IMR-90 (cell line): ENCODE results near the gene BPIFA1. TPM values are rescaled to one million over a fixed set of nuclear protein-coding genes. Genes with fewer than 3 reads are reported as not detected.

Source experiments
- ATAC-seq: fragments of 200-7000 bp; cut with Tn5 transposase; 2 replicates; pipeline ENCODE4 v1.9.1; 2020; ENCODE audit warnings: low read depth, mild to moderate bottlenecking, moderate library complexity
- BruUV-seq: library from RNA; stranded (reverse); fragments of 400-500 nt; replicated peaks from 2 replicates; lab custom pipeline; 2021; lab: Mats Ljungman, UMichigan
- CTCF ChIA-PET: fragments of 300-600 bp; formaldehyde crosslinking; extraction: SDS; loops from one replicate; lab custom pipeline; 2021; ENCODE audit warnings: antibody characterized with exemption; lab: Yijun Ruan, JAX
- POLR2A ChIA-PET: fragments of 300-600 bp; sonication (Branson Sonifier 250); formaldehyde crosslinking; loops from one replicate; lab custom pipeline; 2022; ENCODE audit warnings: antibody characterized with exemption; ENCODE audit not compliant: unreplicated experiment; lab: Charles Lee
- DNase-seq: peaks from one replicate; pipeline ENCODE4 v3.0.0; 2013
- H2AFZ ChIP-seq: replicated peaks from 2 replicates; pipeline ENCODE3; 2013; ENCODE audit warnings: low read length, mild to moderate bottlenecking; ENCODE audit not compliant: poor library complexity
- H2AK5ac ChIP-seq: 2 replicates; pipeline ENCODE4 v1.6.1; 2013; ENCODE audit warnings: low read depth, low read length, inconsistent platforms
- H2AK9ac ChIP-seq: replicated peaks from 2 replicates; pipeline ENCODE3; 2013; ENCODE audit warnings: mild to moderate bottlenecking, low read depth, low read length, moderate library complexity; ENCODE audit not compliant: poor library complexity
- H2BK120ac ChIP-seq: 2 replicates; pipeline ENCODE4 v1.6.1; 2013; ENCODE audit warnings: low read depth, low read length, inconsistent platforms
- H2BK15ac ChIP-seq: 3 replicates; pipeline ENCODE4 v1.6.1; 2013; ENCODE audit warnings: low read depth, low read length, inconsistent platforms
- H2BK20ac ChIP-seq: 2 replicates; pipeline ENCODE4 v1.6.1; 2013; ENCODE audit warnings: low read depth, mild to moderate bottlenecking, inconsistent platforms, low read length, moderate library complexity
- H2BK5ac ChIP-seq: 2 replicates; pipeline ENCODE4 v1.6.1; 2013; ENCODE audit warnings: mild to moderate bottlenecking, low read depth, low read length, inconsistent platforms; ENCODE audit not compliant: poor library complexity, severe bottlenecking
- H3K14ac ChIP-seq: replicated peaks from 2 replicates; pipeline ENCODE4 v1.6.1; 2013; ENCODE audit warnings: low read depth, low read length, inconsistent platforms
- H3K18ac ChIP-seq: 2 replicates; pipeline ENCODE4 v1.6.1; 2013; ENCODE audit warnings: low read depth, low read length, control low read depth
- H3K23ac ChIP-seq: 2 replicates; pipeline ENCODE4 v1.6.1; 2013; ENCODE audit warnings: low read depth, low read length, inconsistent platforms
- H3K27ac ChIP-seq: 2 replicates; pipeline ENCODE4 v1.5.1; 2013; ENCODE audit warnings: mild to moderate bottlenecking, control low read depth, low read length; ENCODE audit not compliant: insufficient read depth
- H3K27me3 ChIP-seq: 2 replicates; pipeline ENCODE4 v1.6.1; 2013; ENCODE audit warnings: low read length; ENCODE audit not compliant: control insufficient read depth, insufficient read depth
- H3K36me3 ChIP-seq: 2 replicates; pipeline ENCODE4 v1.6.1; 2013; ENCODE audit warnings: low read length, mixed read lengths; ENCODE audit not compliant: control insufficient read depth, insufficient read depth
- H3K4ac ChIP-seq: 2 replicates; pipeline ENCODE4 v1.6.1; 2013; ENCODE audit warnings: low read depth, low read length, inconsistent platforms
- H3K4me1 ChIP-seq: 2 replicates; pipeline ENCODE4 v1.6.1; 2013; ENCODE audit warnings: low read length, mixed read lengths; ENCODE audit not compliant: control insufficient read depth, insufficient read depth
- H3K4me2 ChIP-seq: 2 replicates; pipeline ENCODE4 v1.6.1; 2013; ENCODE audit warnings: low read depth, mild to moderate bottlenecking, control low read depth, low read length, moderate library complexity
- H3K4me3 ChIP-seq: 2 replicates; pipeline ENCODE4 v1.5.1; 2013; ENCODE audit warnings: low read depth, mild to moderate bottlenecking, control low read depth, low read length, moderate library complexity; ENCODE audit not compliant: insufficient read depth
- H3K56ac ChIP-seq: 2 replicates; pipeline ENCODE4 v1.6.1; 2013; ENCODE audit warnings: low read length, inconsistent platforms; ENCODE audit not compliant: insufficient read depth; ENCODE audit errors: extremely low read depth
- H3K79me1 ChIP-seq, 2 experiments: 2 replicates each; pipeline ENCODE4 v1.6.1; 2013; ENCODE audit warnings: low read length in 2 of 2, inconsistent platforms in 1 of 2, low read depth in 1 of 2
- H3K9ac ChIP-seq: 2 replicates; pipeline ENCODE4 v1.6.1; 2013; ENCODE audit warnings: low read depth, low read length, control low read depth
- H3K9me1 ChIP-seq: 2 replicates; pipeline ENCODE4 v1.6.1; 2013; ENCODE audit warnings: low read length, inconsistent platforms; ENCODE audit not compliant: insufficient read depth
- H3K9me3 ChIP-seq: 2 replicates; pipeline ENCODE4 v1.6.1; 2013; ENCODE audit warnings: low read length; ENCODE audit not compliant: control insufficient read depth, insufficient read depth
- H4K20me1 ChIP-seq: 2 replicates; pipeline ENCODE4 v1.6.1; 2013; ENCODE audit warnings: low read length, inconsistent platforms; ENCODE audit not compliant: insufficient read depth
- H4K5ac ChIP-seq: 2 replicates; pipeline ENCODE4 v1.6.1; 2013; ENCODE audit warnings: mild to moderate bottlenecking, low read depth, low read length, control low read depth
- H4K8ac ChIP-seq, 2 experiments: 2 replicates each; pipeline ENCODE4 v1.6.1; 2013; ENCODE audit warnings: low read depth in 2 of 2, low read length in 2 of 2, control low read depth in 1 of 2, inconsistent platforms in 1 of 2
- H4K91ac ChIP-seq: 2 replicates; pipeline ENCODE4 v1.6.1; 2013; ENCODE audit warnings: low read depth, low read length, inconsistent platforms; ENCODE audit not compliant: insufficient read depth
- CHD1 ChIP-seq: IDR thresholded peaks from 2 replicates; pipeline ENCODE4 v1.6.1; 2012; ENCODE audit warnings: low read depth, low read length, improper control_type of control experiment
- MXI1 ChIP-seq: IDR thresholded peaks from 2 replicates; pipeline ENCODE4 v1.6.1; 2012; ENCODE audit warnings: low read depth, mild to moderate bottlenecking, low read length, moderate library complexity, borderline replicate concordance
- SMC3 ChIP-seq: fragments of 150-350 bp; IDR thresholded peaks from 2 replicates; pipeline ENCODE4 v1.6.1; 2016; ENCODE audit warnings: low read depth, mild to moderate bottlenecking, antibody characterized with exemption, low read length, moderate library complexity
- WGBS, 2 experiments: methylation state at CpG; one replicate each; pipeline versions ENCODE4 v1.1.5 to v1.1.7; 2013; ENCODE audit warnings: missing lambda C conversion rate in 2 of 2; ENCODE audit not compliant: insufficient read length in 1 of 2; ENCODE audit errors: extremely low coverage in 2 of 2; 5-methylcytosine and 5-hydroxymethylcytosine counted together
- dilution Hi-C: fragments of 300-500 bp; cut with HindIII; formaldehyde crosslinking; loops from one replicate; pipeline ENCODE4 v1.14.3; 2018; ENCODE audit warnings: low sequenced_read_pairs; ENCODE audit not compliant: unreplicated experiment
- in situ Hi-C: fragments of 300-500 bp; cut with MboI; formaldehyde crosslinking; loops from 3 replicates; pipeline ENCODE4 v1.14.3; 2019; ENCODE audit warnings: low sequenced_read_pairs, inconsistent platforms, mixed read lengths
- intact Hi-C: fragments of 100-400 bp; cut with micrococcal nuclease; formaldehyde crosslinking; loops from 2 replicates; pipeline ENCODE4 v1.10.0; 2022
- polyA plus RNA-seq, 3 experiments: library from polyadenylated mRNA; depleted of rRNA; stranded (reverse); fragments of >200 nt; gene quantifications; 2 replicates each; pipeline ENCODE4 v1.2.3, GENCODE V29; 2012; ENCODE audit warnings: low replicate concordance in 1 of 3
- total RNA-seq: library from RNA; depleted of rRNA; stranded (reverse); fragments of >200 nt; gene quantifications from 2 replicates; pipeline ENCODE4 v1.2.3, GENCODE V29; 2012

BPIFA1 gene
- total and polyA plus RNA-seq, 2 of the 4 experiments (the other 2 are of a cell fraction) = not detected

- BruUV-seq = no TSS peak
- H3K9ac ChIP-seq = no peak overlapping the region
- H4K20me1 ChIP-seq = no peaks in the 10 kb centered on the region
- CTCF ChIA-PET = no interaction called here
- H2BK20ac ChIP-seq = no peak overlapping the region
- no peak overlapping the region for H3K18ac ChIP-seq
- no peaks in the 10 kb centered on the region for H3K79me1 ChIP-seq
- H3K4me2 ChIP-seq = no peak overlapping the region
- 38% methylated on average over 4 of the region's 13 CpGs; no CpG with 5 or more reads in 1 of the 2 experiments for WGBS, 2 experiments
- no peak overlapping the region for H3K4me3 ChIP-seq
- no peak overlapping the region for H2BK15ac ChIP-seq
- H3K27me3 ChIP-seq = peaks cover 20% of the 10 kb centered on the region
- intact Hi-C loops (no loop called here), in situ Hi-C loops (no loop called here), dilution Hi-C loops (no loop called here)
- H4K5ac ChIP-seq = no peak overlapping the region
- no peak overlapping the region for H3K4ac ChIP-seq
- H3K9me1 ChIP-seq = no peaks in the 10 kb centered on the region
- H3K23ac ChIP-seq = no peak overlapping the region
- DNase-seq = no peak
- H4K91ac ChIP-seq = no peak overlapping the region
- no peak overlapping the region for H3K14ac ChIP-seq
- no peaks in the 10 kb centered on the region for H3K4me1 ChIP-seq
- H3K36me3 ChIP-seq = no peaks in the 10 kb centered on the region
- POLR2A ChIA-PET = no interaction called here
- no peak overlapping the region for H2BK120ac ChIP-seq
- H3K56ac ChIP-seq = no peak overlapping the region
- no peak overlapping the region for H2AK9ac ChIP-seq
- H3K9me3 ChIP-seq = no peaks in the 10 kb centered on the region
- no peak overlapping the region for H4K8ac ChIP-seq
- H2AFZ ChIP-seq = no peak overlapping the region
- TF ChIP-seq CHD1 (no peak), MXI1 (no peak), SMC3 (no peak)
- H2AK5ac ChIP-seq = no peak overlapping the region
- no peak for ATAC-seq
- no peak overlapping the region for H2BK5ac ChIP-seq
- no peak overlapping the region for H3K27ac ChIP-seq
Measured at GRCh38 chr20:33277471-33278441, 42.0 kb downstream of the BPIFA1 start.
